GM18526 (cell line): ENCODE results near the gene KANSL3.

Source experiments
- POLR2A ChIP-seq: IDR thresholded peaks from 3 replicates; pipeline ENCODE4 v1.6.1; 2011; ENCODE audit not compliant: insufficient read length; ENCODE audit errors: extremely low read depth

Gene KANSL3

DNA sequence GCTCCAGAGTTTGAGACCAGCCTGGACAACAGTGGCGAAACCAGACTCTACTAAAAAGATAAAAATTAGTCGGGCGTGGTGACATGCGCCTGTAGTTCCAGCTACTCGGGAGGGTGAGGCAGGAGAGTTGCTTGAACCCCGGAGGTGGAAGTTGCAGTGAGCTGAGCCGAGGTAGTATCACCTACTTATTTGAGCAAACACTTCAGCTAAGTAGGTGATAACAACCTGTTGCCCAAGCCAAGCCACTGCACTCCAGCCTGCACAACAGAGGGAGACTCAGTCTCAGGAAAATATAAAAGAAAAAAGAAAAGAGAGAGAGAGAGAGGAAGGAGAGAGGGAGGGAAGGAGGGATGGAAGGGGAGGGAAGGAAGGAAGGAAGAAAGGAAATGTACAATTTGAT lies 25.7 kb upstream of the KANSL3 start:
- TF ChIP-seq POLR2A, result no peak

DNA sequence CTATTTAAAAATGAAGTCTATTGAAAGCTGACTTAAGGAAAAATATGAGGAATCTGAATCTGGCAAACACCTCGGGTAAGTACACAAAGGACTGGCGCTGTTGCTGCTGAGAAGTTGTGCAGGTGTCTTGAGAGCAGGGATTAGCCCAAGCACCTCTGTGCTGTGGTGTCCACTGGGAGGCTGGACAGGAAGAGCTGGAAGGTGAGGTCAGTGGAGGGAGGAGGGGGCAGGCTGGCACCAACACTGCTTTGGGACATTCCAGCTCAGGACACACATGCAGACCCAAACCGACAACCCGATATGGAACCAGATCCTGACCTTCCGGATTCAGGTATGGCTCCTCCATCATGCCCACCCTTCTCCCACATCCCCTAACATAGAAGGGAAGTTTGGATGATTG lies 25.1 kb upstream of the KANSL3 start:
- no peak for TF ChIP-seq POLR2A

- TF ChIP-seq POLR2A, result no peak
Observed at GRCh38 chr2:96662360-96662759, 24.2 kb upstream of the KANSL3 start.

- TF ChIP-seq POLR2A, result no peak
Observed at GRCh38 chr2:96661324-96661723, 23.2 kb upstream of the KANSL3 start.

DNA sequence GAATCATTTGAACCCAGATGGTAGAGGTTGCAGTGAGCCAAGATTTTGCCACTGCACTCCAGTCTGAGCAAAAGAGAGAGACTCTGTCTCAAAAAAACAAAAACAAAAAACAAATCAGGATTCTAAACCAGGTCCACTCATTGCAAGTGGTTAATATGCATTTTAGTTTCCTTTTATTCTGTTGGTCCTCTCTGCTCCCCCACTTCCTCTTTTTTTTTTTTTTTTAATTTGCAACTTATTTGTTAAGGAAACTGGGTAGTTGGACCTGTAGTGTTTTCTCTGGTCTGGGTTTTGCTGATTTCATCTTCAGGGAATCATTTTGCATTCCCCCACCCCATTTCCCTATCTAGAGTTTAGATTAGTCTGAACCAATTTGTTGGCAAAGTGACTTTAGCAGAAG lies 18.4 kb upstream of the KANSL3 start:
- TF ChIP-seq POLR2A, result no peak

GRCh38 chr2:96655526-96655925 lies 17.4 kb upstream of the KANSL3 start:
- TF ChIP-seq POLR2A, result no peak

DNA sequence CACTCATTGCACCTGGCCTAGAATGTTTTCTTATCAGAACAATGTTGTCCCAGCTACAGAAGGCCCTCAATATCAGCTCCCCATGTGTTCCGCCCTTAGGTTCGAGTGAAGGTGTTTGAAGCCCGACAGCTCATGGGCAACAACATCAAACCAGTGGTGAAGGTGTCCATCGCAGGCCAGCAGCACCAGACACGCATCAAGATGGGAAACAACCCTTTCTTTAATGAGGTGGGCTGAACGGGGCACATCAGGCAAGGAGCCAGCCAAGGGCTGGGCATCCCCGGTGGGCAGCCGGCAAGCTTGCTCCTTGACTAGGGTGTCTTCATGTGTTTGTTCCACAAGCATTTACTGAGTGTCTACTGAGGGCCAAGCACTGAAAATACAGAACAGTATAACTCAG lies 13.7 kb upstream of the KANSL3 start:
- TF ChIP-seq POLR2A, result no peak

GRCh38 chr2:96649342-96649741 lies 11.2 kb upstream of the KANSL3 start:
- TF ChIP-seq POLR2A, result no peak

- TF ChIP-seq POLR2A, result no peak
Observed at GRCh38 chr2:96648306-96648930, 10.3 kb upstream of the KANSL3 start.

DNA sequence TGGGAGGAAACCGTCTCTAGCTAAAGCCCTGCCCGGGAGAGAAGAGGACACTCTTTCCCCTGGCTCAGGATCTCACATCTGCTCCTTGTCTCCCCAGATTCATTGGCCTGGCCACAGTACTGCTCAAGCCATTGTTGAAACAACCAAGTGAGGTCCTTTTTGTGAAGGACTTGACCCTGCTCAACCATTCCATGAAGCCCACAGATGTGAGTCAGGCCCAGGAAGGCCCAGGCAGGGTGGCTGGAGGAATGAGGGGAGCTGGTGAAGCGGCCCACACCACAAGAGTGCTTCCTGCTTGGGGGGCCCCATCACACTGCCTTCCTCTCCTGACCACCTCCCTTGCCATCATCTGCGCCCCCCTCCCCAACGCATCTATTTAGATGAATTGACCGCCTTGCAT lies 9.6 kb upstream of the KANSL3 start:
- TF ChIP-seq POLR2A, result no peak

GRCh38 chr2:96642564-96643360 lies 4.7 kb upstream of the KANSL3 start, which contains the start of gene FER1L5:
Gene FER1L5 (plus strand): TSS chr2:96642764. CDS start chr2:96642837, 73 bp downstream.
- TF ChIP-seq POLR2A, result no peak

- no peak for TF ChIP-seq POLR2A
Observed at GRCh38 chr2:96637385-96638143, 548 bp downstream of the KANSL3 start.

DNA sequence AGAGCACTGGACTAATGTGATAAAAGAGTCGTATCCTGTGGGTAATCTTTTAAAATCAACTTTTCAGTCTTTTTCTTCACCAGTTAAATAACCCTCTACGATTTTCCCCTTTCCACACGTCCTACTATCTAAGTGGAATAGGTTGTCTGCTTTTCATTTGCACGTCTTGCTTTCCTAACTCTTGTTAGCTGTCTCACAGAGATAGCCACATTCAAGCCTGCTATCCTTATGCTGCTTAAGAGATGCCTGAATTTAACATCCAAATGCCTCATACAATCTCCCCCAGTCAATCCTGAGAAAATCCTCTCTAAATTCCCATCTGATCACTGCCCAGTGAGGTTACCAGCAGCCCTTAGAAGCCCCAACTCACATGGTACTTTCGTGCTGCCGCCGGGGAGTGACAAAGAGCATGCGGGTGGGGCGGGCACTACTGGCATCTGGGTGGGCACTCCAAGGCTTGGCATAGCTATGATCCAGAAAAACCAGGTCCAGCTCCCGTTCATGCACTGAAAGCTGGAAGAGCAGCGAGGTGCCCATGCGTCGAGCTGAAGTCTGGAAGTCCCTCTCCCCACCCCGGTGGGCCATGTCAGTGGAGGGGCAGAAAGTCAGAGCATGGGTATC lies 1.5 kb downstream of the KANSL3 start:
- TF ChIP-seq POLR2A, result no peak

DNA sequence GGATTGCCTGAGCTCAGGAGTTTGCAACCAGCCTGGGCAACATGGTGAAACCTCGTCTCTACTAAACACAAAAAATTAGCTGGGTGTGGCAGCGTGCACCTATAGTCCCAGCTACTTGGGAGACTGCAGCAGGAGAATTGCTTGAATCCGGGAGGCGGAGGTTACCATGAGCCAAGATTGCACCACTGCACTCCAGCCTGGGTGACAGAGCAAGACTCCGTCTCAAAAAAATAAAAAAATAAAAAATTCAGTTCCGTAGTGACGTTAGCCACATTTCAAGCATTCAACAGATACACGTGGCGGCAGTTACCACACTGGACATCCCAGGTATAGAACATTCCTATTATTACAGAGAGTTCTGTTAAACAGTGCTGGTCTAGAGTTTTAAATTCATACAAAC lies 4.5 kb downstream of the KANSL3 start:
- TF ChIP-seq POLR2A, result no peak

DNA sequence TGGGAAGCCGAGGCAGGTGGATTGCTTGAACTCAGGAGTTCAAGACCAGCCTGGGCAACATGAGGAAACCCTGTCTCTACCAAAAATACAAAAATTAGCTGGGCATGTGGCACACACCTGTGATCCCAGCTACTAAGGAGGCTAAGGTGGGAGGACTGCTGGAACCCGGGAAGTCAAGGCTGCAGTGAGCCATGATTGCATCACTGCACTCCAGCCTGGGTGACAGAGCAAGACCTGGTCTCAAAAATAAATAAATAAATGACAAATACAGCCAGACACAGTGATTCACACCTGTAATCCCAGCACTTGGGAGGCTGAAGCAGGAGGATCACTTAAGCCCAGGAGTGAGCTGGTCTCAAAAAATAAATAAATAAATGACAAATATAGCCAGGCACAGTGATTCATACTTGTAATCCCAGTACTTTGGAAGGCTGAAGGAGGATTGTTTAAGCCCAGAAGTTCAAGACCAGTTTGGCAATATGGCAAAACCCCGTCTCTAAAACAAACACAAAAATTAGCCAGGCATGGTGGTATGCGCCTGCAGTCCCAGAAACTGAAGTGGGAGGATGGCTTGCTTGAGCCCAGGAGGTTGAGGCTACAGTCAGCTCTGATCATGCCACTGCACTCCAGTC lies 6.2 kb downstream of the KANSL3 start:
- no peak for TF ChIP-seq POLR2A

DNA sequence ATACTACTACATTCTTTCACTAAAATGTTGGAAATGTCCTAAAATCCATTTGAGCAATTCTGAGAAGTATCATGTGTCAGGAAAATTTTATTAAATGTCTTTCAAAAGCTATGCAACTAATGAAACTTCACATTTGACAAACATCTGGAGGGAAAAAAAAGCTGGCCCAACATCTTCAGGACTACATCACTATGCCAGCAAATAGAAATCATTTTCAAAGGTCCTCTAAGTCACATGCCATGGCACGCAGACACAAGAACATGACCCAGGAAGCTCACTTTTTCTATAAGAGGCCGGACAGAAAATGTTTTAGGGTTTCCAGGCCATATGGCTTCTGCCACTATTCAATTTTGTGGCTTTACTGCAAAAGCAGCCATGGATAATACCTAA lies 11.6 kb downstream of the KANSL3 start:
- no peak for TF ChIP-seq POLR2A
